Limb (tissue), 2 donors: ENCODE results near the gene EIF5B.

Experiments
- DNase-seq, 2 donors: peaks; one replicate each; pipeline ENCODE4 v3.0.0-alpha.2; 2016; ENCODE audit errors: extremely low spot score in 2 of 2

The EIF5B gene

GRCh38 chr2:99373144-99373543 lies 36.0 kb downstream of the EIF5B start:
- DNase-seq = no peak

DNA sequence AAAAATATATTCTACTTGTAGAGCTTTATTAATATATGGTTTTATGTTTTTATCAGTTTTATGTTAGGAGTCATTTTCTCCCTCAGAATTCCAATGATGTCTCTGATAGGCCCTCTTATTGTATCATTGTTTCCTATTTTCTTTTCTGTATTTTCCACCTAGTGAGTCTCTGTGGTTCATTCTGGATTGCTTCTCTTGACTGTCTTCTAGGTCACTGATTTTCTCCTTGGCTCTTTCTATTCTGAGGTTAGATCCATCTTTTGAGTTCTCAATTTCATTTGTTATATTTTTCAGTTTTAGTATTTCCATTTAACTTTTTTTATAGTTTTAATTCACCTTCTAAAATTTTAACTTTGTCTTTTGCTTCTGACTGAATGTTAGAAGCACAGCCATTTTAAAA lies 37.6 kb downstream of the EIF5B start:
- no peak for DNase-seq

DNA sequence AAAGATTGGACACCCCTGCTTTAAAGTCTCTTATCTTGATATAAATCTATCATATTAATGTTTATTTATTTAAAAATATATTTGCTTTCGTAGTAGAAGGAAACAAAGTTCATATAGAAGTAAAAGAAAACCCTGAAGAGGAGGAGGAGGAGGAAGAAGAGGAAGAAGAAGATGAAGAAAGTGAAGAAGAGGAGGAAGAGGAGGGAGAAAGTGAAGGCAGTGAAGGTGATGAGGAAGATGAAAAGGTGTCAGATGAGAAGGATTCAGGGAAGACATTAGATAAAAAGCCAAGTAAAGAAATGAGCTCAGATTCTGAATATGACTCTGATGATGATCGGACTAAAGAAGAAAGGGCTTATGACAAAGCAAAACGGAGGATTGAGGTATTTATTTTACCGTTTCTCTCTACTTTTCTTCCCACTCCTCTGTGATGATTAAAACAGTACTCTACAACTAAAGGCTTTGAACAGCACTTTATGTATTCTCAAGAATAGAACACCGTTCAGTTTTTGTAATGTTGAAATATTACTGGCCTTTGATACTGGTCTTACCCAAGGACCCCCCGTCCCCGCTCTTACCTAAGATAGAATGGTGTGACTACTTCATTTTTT lies 39.2 kb downstream of the EIF5B start:
- no peak for DNase-seq

DNA sequence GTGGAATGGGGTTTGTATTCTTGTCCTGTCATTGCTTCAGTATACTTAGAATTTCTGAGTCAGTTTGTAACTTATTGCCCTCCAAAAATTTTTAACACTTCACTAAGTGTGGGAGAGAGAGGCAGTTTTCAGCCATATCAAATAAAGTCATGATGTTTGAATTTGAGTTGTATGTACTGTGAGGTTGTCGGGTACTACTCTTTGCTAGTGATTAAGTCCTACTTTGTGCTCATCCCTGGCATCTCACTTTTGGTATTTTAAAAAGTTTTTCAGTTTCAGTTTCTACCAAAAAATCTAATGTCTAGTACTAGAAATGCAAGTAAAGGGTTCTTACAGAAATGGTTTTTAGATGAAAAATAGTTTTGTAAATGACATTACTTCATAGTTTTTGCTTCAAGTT lies 40.7 kb downstream of the EIF5B start:
- no peak for DNase-seq

DNA sequence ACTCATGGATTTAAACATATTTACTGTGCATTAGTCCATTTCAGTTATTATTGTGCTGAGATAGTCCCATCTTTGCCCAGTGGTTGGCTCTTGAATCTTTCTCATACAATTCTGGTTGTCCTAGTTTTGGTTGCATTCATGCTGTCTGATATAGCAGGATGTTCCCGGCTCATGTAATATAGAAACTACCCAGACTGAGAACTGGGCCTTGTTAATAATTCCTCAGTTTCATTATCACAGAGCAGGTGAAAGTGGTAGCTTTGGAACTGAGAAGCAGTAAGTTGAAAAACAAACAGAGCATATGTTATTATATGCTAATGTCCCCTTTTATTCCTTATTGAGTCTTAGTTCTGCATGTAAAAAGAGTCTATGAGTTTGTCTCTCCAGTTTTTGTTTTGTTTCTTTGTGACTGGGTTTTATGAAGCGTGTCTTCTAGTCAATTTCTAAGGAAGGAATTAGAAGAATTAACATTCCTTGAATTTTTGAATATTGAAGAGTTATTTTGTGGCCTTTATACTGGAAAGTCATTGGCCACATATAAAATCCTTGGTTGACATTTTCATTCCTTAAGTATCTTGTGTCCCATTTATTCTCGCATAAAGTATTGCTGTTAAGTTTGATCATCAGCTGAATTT lies 43.3 kb downstream of the EIF5B start:
- no peak for DNase-seq

DNA sequence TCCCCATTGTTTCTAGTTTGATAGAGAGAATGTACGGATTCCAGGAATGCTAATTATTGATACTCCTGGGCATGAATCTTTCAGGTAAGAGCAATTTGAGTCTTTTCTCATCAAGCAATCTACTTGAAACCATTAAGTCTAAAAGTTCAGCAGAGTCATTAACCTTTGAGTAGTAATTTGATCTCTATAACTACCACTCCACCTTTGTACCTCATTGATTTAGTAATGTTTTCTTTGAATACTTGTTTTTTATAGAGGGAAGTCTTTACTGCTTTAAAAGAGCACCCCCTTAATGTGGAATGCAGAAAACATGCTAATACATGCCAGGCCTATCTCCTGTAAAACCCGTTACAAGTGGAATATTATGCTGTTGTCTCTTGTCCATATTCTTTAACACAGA lies 45.0 kb downstream of the EIF5B start:
- no peak for DNase-seq

DNA sequence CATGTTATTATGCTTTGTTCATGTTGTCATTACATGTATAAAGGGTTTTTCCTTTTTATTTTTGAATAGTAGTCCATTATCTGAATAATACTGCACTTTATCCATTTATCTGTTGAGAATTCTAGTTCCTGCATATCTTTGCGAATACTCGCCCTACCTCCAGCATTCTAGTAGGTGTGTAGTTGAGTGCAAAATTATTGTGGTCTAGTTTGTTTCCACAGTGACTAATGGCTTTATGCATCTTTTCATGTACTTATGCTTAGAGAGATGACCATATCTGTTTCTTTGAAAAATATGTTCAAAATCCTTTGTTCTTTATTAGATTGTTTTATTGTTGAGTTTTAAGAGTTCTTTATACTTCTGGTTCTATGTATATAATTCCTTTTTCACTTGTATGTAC lies 48.8 kb downstream of the EIF5B start:
- DNase-seq = no peak

GRCh38 chr2:99388892-99389291 lies 51.7 kb downstream of the EIF5B start:
- DNase-seq = no peak

DNA sequence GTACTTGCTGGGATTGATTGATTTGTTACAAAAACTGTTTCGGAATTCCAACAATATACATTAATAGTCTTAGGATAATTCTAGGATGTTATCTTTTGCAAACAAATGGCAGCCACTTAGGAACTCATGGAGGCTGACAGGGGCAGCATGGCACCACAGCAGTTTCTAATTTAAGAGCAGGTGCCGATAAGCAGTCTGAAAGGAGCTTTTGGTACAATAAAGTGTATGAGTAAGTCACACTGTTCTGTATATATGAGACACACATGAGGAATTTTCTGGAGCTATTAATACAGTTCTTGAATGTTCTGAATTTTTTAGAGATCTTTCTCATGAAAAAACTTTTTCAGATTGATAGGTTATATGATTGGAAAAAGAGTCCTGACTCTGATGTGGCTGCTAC lies 52.2 kb downstream of the EIF5B start:
- no peak for DNase-seq

GRCh38 chr2:99389946-99390345 lies 52.8 kb downstream of the EIF5B start:
- DNase-seq = no peak

- DNase-seq = no peak
Observed at GRCh38 chr2:99395589-99396130, 58.5 kb downstream of the EIF5B start.

GRCh38 chr2:99397266-99397920 lies 60.2 kb downstream of the EIF5B start:
- no peak for DNase-seq

DNA sequence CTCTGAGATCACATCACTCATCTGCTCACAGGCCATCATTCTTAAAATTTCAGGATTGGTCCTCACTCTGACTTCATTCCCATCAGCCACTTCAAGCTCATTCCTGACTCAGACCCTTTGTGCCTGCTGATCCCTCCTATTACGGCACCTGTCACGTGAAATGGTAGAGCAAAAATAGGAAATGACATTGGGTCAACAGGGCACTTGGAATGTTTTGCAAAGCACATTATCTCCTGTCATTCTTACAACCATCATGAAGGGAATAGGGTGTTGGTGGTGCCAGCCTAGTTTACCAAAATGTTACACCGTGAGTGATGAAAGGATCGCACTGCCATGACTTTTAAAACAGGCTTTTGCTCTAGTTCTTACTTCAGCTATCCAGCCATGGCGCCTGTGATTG lies 61.1 kb downstream of the EIF5B start:
- no peak for DNase-seq

- no peak for DNase-seq
Observed at GRCh38 chr2:99399063-99399462, 61.9 kb downstream of the EIF5B start.

GRCh38 chr2:99399795-99400194 lies 62.6 kb downstream of the EIF5B start:
- DNase-seq = no peak

GRCh38 chr2:99401841-99402240 lies 64.7 kb downstream of the EIF5B start:
- DNase-seq = no peak

- no peak for DNase-seq
Observed at GRCh38 chr2:99403084-99403483, 65.9 kb downstream of the EIF5B start.

- no peak for DNase-seq
Observed at GRCh38 chr2:99403524-99403923, 66.3 kb downstream of the EIF5B start.

DNA sequence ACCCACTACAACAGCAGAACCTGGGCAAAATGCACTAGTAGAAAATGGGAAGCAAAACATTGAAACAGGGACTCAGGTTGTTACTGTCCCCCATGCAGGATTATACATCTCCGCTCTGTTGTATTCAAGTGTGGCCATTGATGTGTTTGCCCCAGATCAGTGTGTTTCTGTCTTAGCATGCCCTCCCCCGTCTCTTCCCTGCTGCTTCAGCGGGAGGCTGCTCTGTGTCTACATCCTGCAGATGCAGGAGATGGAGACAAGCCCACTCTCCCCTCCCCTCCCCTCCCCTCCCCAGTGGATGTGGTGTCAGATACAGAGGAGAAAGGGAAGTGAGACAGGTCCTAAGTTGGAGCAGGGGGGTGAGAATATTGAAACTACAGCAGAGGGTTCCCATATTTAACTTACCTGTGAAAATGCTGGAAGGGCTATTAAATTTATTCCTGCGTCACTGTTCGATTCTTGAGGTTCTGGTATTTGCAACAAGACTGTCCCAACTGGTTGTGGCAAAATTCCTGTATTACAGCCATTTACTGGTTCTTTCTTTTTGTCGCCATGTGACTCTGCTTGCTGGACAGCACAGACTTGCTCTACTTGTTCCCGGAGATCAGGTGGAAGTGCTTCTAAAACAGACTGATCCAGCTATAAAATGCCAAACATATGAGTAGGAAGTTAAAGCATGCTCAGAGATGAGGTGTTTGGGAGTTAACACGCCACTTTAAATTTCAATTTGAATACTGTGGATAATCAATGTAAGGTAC lies 67.0 kb downstream of the EIF5B start:
- DNase-seq = no peak

DNA sequence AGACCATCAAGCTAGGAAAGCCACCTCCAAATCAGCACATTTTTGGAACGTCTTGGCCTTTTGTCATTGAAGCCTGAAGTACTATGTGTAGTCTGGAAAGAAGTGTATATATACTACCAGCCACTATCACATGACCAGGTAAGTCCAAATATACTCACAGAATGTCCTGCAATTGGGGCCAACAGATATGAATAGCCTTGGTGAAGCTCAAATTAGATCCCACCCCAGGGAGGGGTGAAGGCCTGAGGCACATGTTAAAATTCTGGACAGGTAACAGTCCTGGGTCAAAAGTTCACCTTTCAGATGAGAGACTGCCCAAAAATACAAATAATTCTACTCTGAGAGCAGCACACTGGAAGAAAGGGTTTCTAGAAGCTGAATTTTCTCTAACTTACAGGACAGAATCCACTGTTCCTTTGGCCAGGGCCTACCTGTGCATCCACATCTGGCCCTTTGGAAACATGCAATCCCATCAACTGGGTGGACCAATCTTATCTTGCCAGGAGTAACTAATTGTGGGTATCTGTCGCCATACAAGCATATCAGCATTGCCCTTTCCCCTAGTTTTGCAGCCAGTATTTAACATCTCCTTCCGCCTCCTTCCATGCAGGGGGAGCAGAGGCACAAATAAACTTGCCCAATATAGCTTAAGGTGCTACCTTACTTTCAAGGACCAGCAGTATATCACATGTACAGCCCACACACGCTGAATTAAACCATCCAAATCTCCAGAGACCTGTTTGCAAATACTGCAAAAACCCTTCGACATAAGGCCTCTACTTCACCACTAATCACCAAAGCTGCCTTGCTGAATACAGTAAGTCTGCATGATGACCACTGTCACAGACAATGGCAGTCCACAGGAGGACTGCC lies 67.8 kb downstream of the EIF5B start:
- DNase-seq = no peak

- DNase-seq = no peak
Observed at GRCh38 chr2:99406137-99406536, 68.9 kb downstream of the EIF5B start.
